CD14-positive monocyte (primary cell): ENCODE results near the gene NARS2. TPM values are rescaled to one million over a fixed set of nuclear protein-coding genes. Genes with fewer than 3 reads are reported as not detected.

Experiments used
- DNase-seq, 3 donors: peaks; one replicate each; pipeline ENCODE4 v3.0.0-alpha.2; 2011 to 2022
- H2AFZ ChIP-seq: 2 replicates; pipeline ENCODE4 v1.6.0; 2012; ENCODE audit warnings: mild to moderate bottlenecking, low read depth, low read length, inconsistent platforms; ENCODE audit not compliant: insufficient read depth, poor library complexity, severe bottlenecking
- H3K27ac ChIP-seq, 2 donors: 1 replicate in 1 of 2; 2 replicates in 1 of 2; pipeline ENCODE4 v1.5.1; 2012 to 2013; ENCODE audit warnings: low read length in 2 of 2, control low read depth in 1 of 2, inconsistent platforms in 1 of 2, low read depth in 1 of 2, mild to moderate bottlenecking in 1 of 2
- H3K27me3 ChIP-seq, 2 donors: one replicate each; pipeline versions ENCODE4 v1.6.0 to v1.6.1; 2011 to 2013; ENCODE audit warnings: low read length in 2 of 2; ENCODE audit not compliant: control insufficient read depth in 2 of 2, insufficient read depth in 2 of 2
- H3K36me3 ChIP-seq, 2 donors: replicated peaks in 1 of 2; 1 replicate in 1 of 2; 2 replicates in 1 of 2; pipeline versions ENCODE4 v1.5.1 to v1.6.1; 2012 to 2013; ENCODE audit warnings: low read length in 2 of 2, control low read depth in 1 of 2, inconsistent platforms in 1 of 2, mild to moderate bottlenecking in 1 of 2; ENCODE audit not compliant: insufficient read depth in 2 of 2, control insufficient read depth in 1 of 2
- H3K4me1 ChIP-seq, 2 donors: 1 replicate in 1 of 2; 2 replicates in 1 of 2; pipeline versions ENCODE4 v1.5.1 to v1.6.1; 2012 to 2013; ENCODE audit warnings: low read length in 2 of 2, control low read depth in 1 of 2, inconsistent platforms in 1 of 2, mild to moderate bottlenecking in 1 of 2, moderate library complexity in 1 of 2; ENCODE audit not compliant: insufficient read depth in 2 of 2, control insufficient read depth in 1 of 2
- H3K4me2 ChIP-seq: replicated peaks from 2 replicates; pipeline ENCODE3; 2012; ENCODE audit warnings: low read length, moderate library complexity, mild to moderate bottlenecking; ENCODE audit not compliant: poor library complexity, severe bottlenecking; ENCODE audit errors: extremely low read depth
- H3K4me3 ChIP-seq, 3 experiments: fragments of 200-600 bp in 1 of 3; sonication (generic) in 1 of 3; replicated peaks in 1 of 3; 1 replicate in 2 of 3; 2 replicates in 1 of 3; pipeline ENCODE4 v1.5.1; 2011 to 2013; ENCODE audit warnings: low read length in 3 of 3, mild to moderate bottlenecking in 3 of 3, control low read depth in 2 of 3, low read depth in 2 of 3, inconsistent platforms in 1 of 3, moderate library complexity in 1 of 3
- H3K79me2 ChIP-seq: 2 replicates; pipeline ENCODE4 v1.6.0; 2012; ENCODE audit warnings: mild to moderate bottlenecking, control low read depth, inconsistent platforms, low read length, moderate library complexity; ENCODE audit not compliant: insufficient read depth
- H3K9ac ChIP-seq: 2 replicates; pipeline ENCODE4 v1.6.0; 2017; ENCODE audit warnings: low read length, mild to moderate bottlenecking; ENCODE audit not compliant: insufficient read depth, poor library complexity, severe bottlenecking
- H3K9me3 ChIP-seq, 2 donors: replicated peaks in 1 of 2; 1 replicate in 1 of 2; 2 replicates in 1 of 2; pipeline versions ENCODE4 v1.5.1 to v1.6.1; 2012 to 2013; ENCODE audit warnings: low read length in 2 of 2, control low read depth in 1 of 2; ENCODE audit not compliant: control insufficient read depth in 1 of 2, insufficient read depth in 1 of 2
- H4K20me1 ChIP-seq: 2 replicates; pipeline ENCODE4 v1.6.0; 2012; ENCODE audit warnings: mild to moderate bottlenecking, low read length, control low read depth, moderate library complexity; ENCODE audit not compliant: insufficient read depth
- H3K27ac Mint-ChIP-seq, 7 donors: one replicate each; pipeline ENCODE4 v1.8.0; 2020; ENCODE audit warnings: mild to moderate bottlenecking in 7 of 7, mixed read lengths in 7 of 7, moderate library complexity in 6 of 7, inconsistent platforms in 2 of 7
- H3K27me3 Mint-ChIP-seq, 3 donors: one replicate each; pipeline ENCODE4 v1.8.0; 2021 to 2022; ENCODE audit warnings: low read depth in 3 of 3, mild to moderate bottlenecking in 3 of 3, mixed read lengths in 3 of 3, moderate library complexity in 3 of 3, inconsistent platforms in 1 of 3
- H3K36me3 Mint-ChIP-seq, 2 donors: one replicate each; pipeline ENCODE4 v1.8.0; 2020; ENCODE audit warnings: mixed read lengths in 2 of 2, inconsistent platforms in 1 of 2, mild to moderate bottlenecking in 1 of 2
- H3K4me1 Mint-ChIP-seq: one replicate; pipeline ENCODE4 v1.8.0; 2020; ENCODE audit warnings: mild to moderate bottlenecking, mixed read lengths
- H3K4me3 Mint-ChIP-seq, 2 donors: one replicate each; pipeline ENCODE4 v1.8.0; 2020; ENCODE audit warnings: mild to moderate bottlenecking in 2 of 2, mixed read lengths in 2 of 2, moderate library complexity in 1 of 2
- H3K9me3 Mint-ChIP-seq, 7 donors: one replicate each; pipeline ENCODE4 v1.8.0; 2020 to 2022; ENCODE audit warnings: mixed read lengths in 7 of 7, mild to moderate bottlenecking in 6 of 7, moderate library complexity in 6 of 7, inconsistent platforms in 2 of 7
- CTCF ChIP-seq: fragments of 200-600 bp; IDR thresholded peaks from one replicate; pipeline ENCODE4 v1.8.0; 2022; ENCODE audit warnings: antibody characterized with exemption, mild to moderate bottlenecking
- WGBS: methylation state at CpG from one replicate; pipeline ENCODE4 v1.1.5; 2013; ENCODE audit warnings: missing lambda C conversion rate; ENCODE audit not compliant: insufficient coverage; 5-methylcytosine and 5-hydroxymethylcytosine counted together
- intact Hi-C, 2 donors: fragments of 100-400 bp; cut with micrococcal nuclease; formaldehyde crosslinking; loops; one replicate each; pipeline versions ENCODE4 v1.15.0 to v1.15.1; 2023
- polyA plus RNA-seq, 3 donors: library from polyadenylated mRNA; depleted of rRNA in 1 of 3; unstranded in 2 of 3; stranded (reverse) in 1 of 3; fragments of 300-500 nt in 2 of 3; fragments of >200 nt in 1 of 3; fragmentation: Illumina TruSeq in 2 of 3; gene quantifications; 1 replicate in 2 of 3; 2 replicates in 1 of 3; pipeline ENCODE4 v1.2.3, GENCODE V29; 2012 to 2021

Gene NARS2
- polyA plus RNA-seq, 3 donors = 4.3 to 6.6 (median 4.9) TPM

- Histone ChIP-seq H3K27me3 (peaks cover 0 to 2% of the 10 kb centered on the region in 2 donors), H3K27ac (no peak overlapping the region), H3K4me2 (no peak overlapping the region), H3K79me2 (no peaks in the 10 kb centered on the region), H3K4me3 (no peak overlapping the region), H2AFZ (no peak overlapping the region), H3K36me3 (no peaks in the 10 kb centered on the region), H3K4me1 (no peaks in the 10 kb centered on the region), H3K9ac (no peak overlapping the region), H4K20me1 (no peaks in the 10 kb centered on the region), H3K9me3 (peaks cover 12 to 28% of the 10 kb centered on the region in 2 donors)
- H3K27me3 Mint-ChIP-seq = peaks cover 3 to 5% (median 4%) of the 10 kb centered on the region in 3 donors
- WGBS = no CpG with 5 or more reads among the region's 2 CpGs
- H3K9me3 Mint-ChIP-seq = peaks cover 10 to 31% (median 25%) of the 10 kb centered on the region in 7 donors
- H3K4me1 Mint-ChIP-seq = no peaks in the 10 kb centered on the region
- TF ChIP-seq CTCF = no peak
- H3K36me3 Mint-ChIP-seq = peaks cover 0 to 2% of the 10 kb centered on the region in 2 donors
- no peak overlapping the region for H3K27ac Mint-ChIP-seq
- intact Hi-C loops = no loop called here
- no peak overlapping the region for H3K4me3 Mint-ChIP-seq
- DNase-seq = no peak
Measured at GRCh38 chr11:78583889-78584288, 9.2 kb upstream of the NARS2 start.

- H3K9ac ChIP-seq = no peak overlapping the region
- peak overlapping the region in 6 of 7 donors; percentile 8 to 69 (median 57) for H3K27ac Mint-ChIP-seq
- H4K20me1 ChIP-seq = no peaks in the 10 kb centered on the region
- peaks cover 30 to 35% of the 10 kb centered on the region in 2 donors for H3K4me1 ChIP-seq
- peak; percentile 38 to 56 (median 46) for DNase-seq
- peaks cover 5 to 21% (median 15%) of the 10 kb centered on the region in 7 donors for H3K9me3 Mint-ChIP-seq
- no peak overlapping the region for H2AFZ ChIP-seq
- intact Hi-C loops = no loop called here
- H3K79me2 ChIP-seq = peaks cover 16% of the 10 kb centered on the region
- H3K4me3 ChIP-seq = no peak overlapping the region
- H3K27me3 ChIP-seq = no peaks in the 10 kb centered on the region
- WGBS = 41% methylated on average over 3 of the region's 4 CpGs
- no peaks in the 10 kb centered on the region for H3K36me3 ChIP-seq
- peaks cover 35% of the 10 kb centered on the region for H3K4me1 Mint-ChIP-seq
- H3K9me3 ChIP-seq = peaks cover 3 to 7% of the 10 kb centered on the region in 2 donors
- H3K4me2 ChIP-seq = no peak overlapping the region
- H3K27me3 Mint-ChIP-seq = peaks cover 0 to 2% (median 0%) of the 10 kb centered on the region in 3 donors
- no peak for TF ChIP-seq CTCF
- H3K27ac ChIP-seq = peak overlapping the region in 1 of 2 donors; percentile 4
- no peaks in the 10 kb centered on the region for H3K36me3 Mint-ChIP-seq
- H3K4me3 Mint-ChIP-seq = no peak overlapping the region
Measured at GRCh38 chr11:78577495-78577894, 2.8 kb upstream of the NARS2 start.
